IPS-15b (cell line): ENCODE results near the gene ALPG.
A peak's percentile ranks its signal among the peaks of the same experiment; 100 is the strongest.
"Not testable (repeated sequence)": the region's sequence is repeated elsewhere in the genome, so short reads cannot be mapped to it uniquely, and the experiment has no call there.

Source experiments
- H3K27me3 ChIP-seq: one replicate; pipeline ENCODE4 v1.6.1; 2013; ENCODE audit warnings: low read length; ENCODE audit not compliant: control insufficient read depth, insufficient read depth
- H3K36me3 ChIP-seq: one replicate; pipeline ENCODE4 v1.6.1; 2013; ENCODE audit warnings: low read length; ENCODE audit not compliant: control insufficient read depth, insufficient read depth
- H3K4me1 ChIP-seq: one replicate; pipeline ENCODE4 v1.6.1; 2013; ENCODE audit warnings: mild to moderate bottlenecking, low read length; ENCODE audit not compliant: control insufficient read depth, insufficient read depth
- H3K4me3 ChIP-seq: one replicate; pipeline ENCODE4 v1.5.1; 2013; ENCODE audit warnings: low read depth, low read length
- H3K9ac ChIP-seq: one replicate; pipeline ENCODE4 v1.6.1; 2013; ENCODE audit warnings: low read depth, mild to moderate bottlenecking, low read length
- H3K9me3 ChIP-seq: one replicate; pipeline ENCODE4 v1.6.1; 2013; ENCODE audit warnings: mild to moderate bottlenecking, low read length; ENCODE audit not compliant: control insufficient read depth, insufficient read depth

Gene ALPG

GRCh38 chr2:232433622-232434021 lies 27.0 kb downstream of the ALPG start:
- H3K27me3 ChIP-seq, H3K9me3 ChIP-seq, H3K4me1 ChIP-seq, H3K36me3 ChIP-seq, H3K4me3 ChIP-seq, H3K9ac ChIP-seq: not testable (repeated sequence)

GRCh38 chr2:232434091-232434490 lies 27.4 kb downstream of the ALPG start:
- Histone ChIP-seq H3K9me3 (no peaks in the 10 kb centered on the region), H3K9ac (peak overlapping the region; percentile 47), H3K36me3 (no peaks in the 10 kb centered on the region), H3K4me3 (no peak overlapping the region), H3K27me3 (no peaks in the 10 kb centered on the region), H3K4me1 (no peaks in the 10 kb centered on the region)

GRCh38 chr2:232434563-232435374 lies 28.1 kb downstream of the ALPG start:
- Histone ChIP-seq H3K9me3 (no peaks in the 10 kb centered on the region), H3K4me1 (no peaks in the 10 kb centered on the region), H3K9ac (peak overlapping the region; percentile 47), H3K4me3 (no peak overlapping the region), H3K36me3 (no peaks in the 10 kb centered on the region), H3K27me3 (no peaks in the 10 kb centered on the region)

DNA sequence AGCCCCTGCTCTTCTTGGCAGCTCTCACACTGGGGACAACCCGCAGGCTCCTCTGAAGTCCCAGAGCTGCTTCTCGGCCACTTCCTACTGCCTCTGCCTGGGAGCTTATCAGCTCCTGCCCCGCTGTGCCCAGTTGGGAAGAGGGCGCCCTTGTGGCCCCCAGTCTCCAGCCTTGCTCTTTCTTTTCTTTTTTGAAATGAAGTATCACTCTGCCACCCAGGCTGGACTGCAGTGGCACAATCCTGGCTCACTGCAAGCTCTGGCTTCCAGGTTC lies 28.7 kb downstream of the ALPG start:
- no peaks in the 10 kb centered on the region for H3K36me3 ChIP-seq
- H3K9me3 ChIP-seq = no peaks in the 10 kb centered on the region
- no peak overlapping the region for H3K9ac ChIP-seq
- H3K4me1 ChIP-seq = no peaks in the 10 kb centered on the region
- H3K27me3 ChIP-seq = no peaks in the 10 kb centered on the region
- no peak overlapping the region for H3K4me3 ChIP-seq

GRCh38 chr2:232435805-232436204 lies 29.2 kb downstream of the ALPG start:
- H3K27me3 ChIP-seq = no peaks in the 10 kb centered on the region
- no peak overlapping the region for H3K9ac ChIP-seq

DNA sequence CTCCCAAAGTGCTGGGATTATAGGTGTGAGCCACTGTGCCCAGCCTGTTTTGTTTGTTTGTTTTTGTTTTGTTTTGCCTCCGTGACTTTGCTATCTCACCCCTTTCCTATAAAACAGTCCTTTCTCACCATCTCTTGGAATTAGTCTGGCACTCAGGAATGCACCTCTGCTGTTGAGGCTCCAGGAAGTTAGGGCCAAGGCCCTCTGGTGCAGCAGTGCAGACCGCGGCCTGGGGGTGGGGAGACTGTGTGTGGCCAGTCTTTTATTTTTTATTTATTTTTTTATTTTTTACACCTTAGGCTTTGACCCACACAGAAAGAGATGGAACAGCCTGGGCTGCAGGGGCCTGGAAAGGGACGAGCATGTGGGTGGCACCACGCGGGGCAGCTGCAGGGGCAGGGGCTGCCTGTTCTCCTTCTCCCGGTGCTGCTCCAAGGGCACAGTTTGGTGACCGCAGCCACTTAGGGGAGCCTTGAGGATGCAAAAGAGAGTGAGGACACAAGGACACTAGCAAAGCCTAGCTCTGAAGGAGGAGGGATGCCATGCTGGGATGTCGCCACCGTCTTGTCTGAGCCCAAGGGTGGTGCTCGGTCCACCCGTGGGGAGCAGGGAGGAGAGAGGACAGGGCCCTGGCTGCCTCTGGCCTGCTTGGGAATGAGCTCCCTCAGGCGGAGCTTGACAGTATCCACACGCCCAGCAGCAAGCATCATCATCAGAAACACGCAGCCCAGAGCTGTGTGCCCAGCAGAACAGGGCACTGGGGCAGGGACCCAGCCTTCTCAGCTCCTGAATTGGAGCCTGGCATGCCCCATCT lies 29.9 kb downstream of the ALPG start:
- no peaks in the 10 kb centered on the region for H3K4me1 ChIP-seq
- no peak overlapping the region for H3K4me3 ChIP-seq
- no peak overlapping the region for H3K9ac ChIP-seq
- H3K36me3 ChIP-seq = no peaks in the 10 kb centered on the region
- no peaks in the 10 kb centered on the region for H3K27me3 ChIP-seq
- no peaks in the 10 kb centered on the region for H3K9me3 ChIP-seq

More at GRCh38 chr2:232435805-232436204, 29.2 kb downstream of the ALPG start:
- H3K36me3 ChIP-seq = no peaks in the 10 kb centered on the region
- no peak overlapping the region for H3K4me3 ChIP-seq
- H3K9me3 ChIP-seq = no peaks in the 10 kb centered on the region
- no peaks in the 10 kb centered on the region for H3K4me1 ChIP-seq

- Histone ChIP-seq H3K9me3 (no peaks in the 10 kb centered on the region), H3K36me3 (no peaks in the 10 kb centered on the region), H3K4me1 (no peaks in the 10 kb centered on the region), H3K4me3 (no peak overlapping the region), H3K9ac (no peak overlapping the region), H3K27me3 (no peaks in the 10 kb centered on the region)
Measured at GRCh38 chr2:232437195-232437571, 30.5 kb downstream of the ALPG start.

GRCh38 chr2:232438091-232438490 lies 31.4 kb downstream of the ALPG start:
- Histone ChIP-seq H3K36me3 (no peaks in the 10 kb centered on the region), H3K4me1 (no peaks in the 10 kb centered on the region), H3K9me3 (no peaks in the 10 kb centered on the region), H3K9ac (no peak overlapping the region), H3K27me3 (no peaks in the 10 kb centered on the region), H3K4me3 (no peak overlapping the region)

DNA sequence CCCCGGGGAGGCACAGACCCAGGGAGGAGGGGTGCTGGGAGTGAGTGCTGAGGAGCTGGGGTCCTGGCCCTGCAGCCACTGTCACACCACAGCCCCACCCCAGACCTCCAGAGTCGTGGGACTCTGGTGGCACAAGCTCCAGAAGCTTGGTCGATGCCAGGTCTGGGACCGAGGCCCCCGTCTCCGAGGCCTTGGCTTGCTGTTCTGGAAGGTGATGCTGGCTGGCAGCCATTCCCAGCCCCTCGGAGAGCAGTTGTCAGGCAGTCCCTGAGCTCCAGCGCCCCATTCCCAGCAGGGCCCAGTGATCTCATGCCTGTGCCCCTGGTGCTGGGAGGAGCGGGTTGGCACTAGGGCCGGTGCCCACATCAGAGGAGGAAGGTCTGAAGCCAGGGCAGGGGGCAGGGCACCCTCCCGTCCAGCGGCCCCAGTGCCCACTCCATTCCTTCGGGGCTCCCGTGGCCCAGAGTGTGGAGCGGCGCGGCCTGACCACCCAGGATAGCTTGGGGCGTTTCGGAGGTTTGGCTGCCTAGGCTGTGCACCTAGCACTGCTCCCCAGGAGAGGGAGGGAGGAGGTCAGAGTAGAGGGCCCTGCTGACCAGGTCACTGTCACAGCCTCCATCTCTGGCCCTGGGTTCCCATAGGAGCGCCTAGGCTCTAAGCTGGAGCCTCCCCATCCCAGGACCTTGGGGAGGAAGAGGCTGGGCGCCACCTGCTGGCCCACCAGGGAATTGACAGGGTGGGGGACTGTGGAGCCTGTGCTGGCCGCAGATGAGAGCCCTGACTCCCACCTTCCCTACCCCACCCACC lies 32.5 kb downstream of the ALPG start:
- Histone ChIP-seq H3K9ac (no peak overlapping the region), H3K27me3 (no peaks in the 10 kb centered on the region), H3K9me3 (no peaks in the 10 kb centered on the region), H3K4me3 (no peak overlapping the region), H3K36me3 (no peaks in the 10 kb centered on the region), H3K4me1 (no peaks in the 10 kb centered on the region)

DNA sequence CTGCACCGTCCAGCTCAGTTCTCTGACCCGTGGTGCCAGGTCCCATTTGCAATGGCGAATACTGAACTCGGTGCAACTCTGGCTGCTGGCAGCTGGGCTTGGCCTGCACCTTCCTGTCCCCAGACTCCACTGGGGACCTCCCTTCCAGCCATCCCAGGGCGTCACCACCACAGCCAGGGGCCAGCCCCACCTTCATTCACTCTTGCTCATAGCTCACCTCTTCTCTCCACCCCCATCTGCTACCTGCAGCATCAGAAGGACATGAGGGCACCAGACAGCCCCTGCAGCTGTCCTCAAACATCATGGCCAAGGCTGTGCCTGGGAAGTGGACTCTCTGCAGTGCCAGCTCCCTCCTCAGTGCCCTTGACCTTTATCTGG lies 33.1 kb downstream of the ALPG start:
- Histone ChIP-seq H3K4me3 (no peak overlapping the region), H3K9ac (no peak overlapping the region), H3K27me3 (no peaks in the 10 kb centered on the region), H3K9me3 (no peaks in the 10 kb centered on the region), H3K36me3 (no peaks in the 10 kb centered on the region), H3K4me1 (no peaks in the 10 kb centered on the region)

- not testable (repeated sequence) for H3K36me3 ChIP-seq, H3K9ac ChIP-seq, H3K9me3 ChIP-seq, H3K4me1 ChIP-seq, H3K27me3 ChIP-seq, H3K4me3 ChIP-seq
Measured at GRCh38 chr2:232440220-232441018, 33.8 kb downstream of the ALPG start.
